Measurements from ENCODE around the gene DUSP22.

Gene DUSP22

GRCh38 chr6:353642-354614, 61.6 kb downstream of the DUSP22 start:
- DNase-seq = no peak

DNA sequence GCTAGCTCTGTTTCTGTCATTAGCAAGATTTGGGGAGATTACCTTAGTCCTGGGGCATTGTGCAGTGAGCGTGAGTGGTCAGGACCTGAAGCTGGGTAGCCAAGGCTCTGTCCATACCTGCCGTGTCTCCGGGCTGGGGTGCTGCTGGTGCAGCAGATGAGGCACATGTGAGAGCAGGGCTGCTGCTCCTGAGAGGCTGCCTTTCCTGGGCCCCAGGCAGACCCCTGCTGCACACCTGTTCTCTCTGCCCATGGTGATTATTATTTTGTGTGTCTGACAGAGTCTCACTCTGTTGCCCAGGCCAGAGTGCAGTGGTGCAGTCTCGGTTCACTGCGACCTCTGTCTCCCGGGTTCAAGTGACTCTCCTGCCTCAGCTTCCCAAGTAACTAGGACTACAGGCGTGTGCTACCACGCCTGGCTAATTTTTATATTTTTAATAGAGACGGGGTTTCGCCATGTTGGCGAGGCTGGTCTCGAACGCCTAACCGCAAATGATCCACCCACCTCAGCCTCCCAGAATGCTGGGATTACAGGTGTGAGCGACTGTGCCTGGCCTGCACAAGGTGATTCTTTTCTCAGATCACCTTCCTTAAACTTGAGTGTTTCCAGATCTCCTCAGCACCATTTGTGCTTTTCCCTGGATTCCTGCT, 62.5 kb downstream of the DUSP22 start:
- no peak for DNase-seq

DNA sequence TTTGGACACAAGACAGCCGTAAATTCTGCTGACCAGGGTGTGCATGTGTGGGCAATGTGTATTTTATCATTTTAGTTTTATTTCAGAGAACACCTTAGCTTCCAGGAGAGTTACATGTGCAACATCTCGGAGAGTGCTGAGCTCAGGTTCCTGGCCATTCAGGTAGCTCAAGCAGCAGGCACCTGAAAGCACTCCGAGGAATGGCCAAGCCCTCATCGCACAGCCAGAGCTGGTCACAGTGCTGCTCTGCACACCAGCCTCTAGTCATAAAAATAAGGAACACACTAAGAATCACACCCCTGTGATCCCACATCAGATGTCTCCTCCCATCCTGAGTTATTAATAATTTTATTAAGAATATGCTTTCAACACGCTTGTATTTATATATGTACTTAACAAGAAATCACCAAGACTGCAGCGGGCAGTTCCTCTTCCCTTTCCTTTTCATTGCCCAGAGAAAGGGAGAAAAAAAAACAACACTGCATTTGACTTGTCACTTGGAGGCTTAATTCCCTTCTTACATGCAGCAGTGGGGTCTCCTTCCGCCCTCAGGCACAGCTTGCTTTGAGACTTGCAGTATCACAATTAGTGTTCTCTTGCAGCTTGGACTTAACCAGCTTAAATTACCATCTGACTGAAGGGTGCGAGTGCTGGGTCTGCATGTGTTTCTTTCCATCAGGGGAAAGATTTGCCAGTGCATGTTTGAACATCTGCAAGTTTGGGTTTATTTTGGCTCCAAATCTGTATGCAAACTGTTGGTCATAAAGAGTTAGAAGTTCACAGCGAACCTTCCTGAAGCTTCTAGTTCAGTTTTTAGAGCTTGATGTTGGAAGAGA, 63.3 kb downstream of the DUSP22 start:
- no peak for DNase-seq

DNA sequence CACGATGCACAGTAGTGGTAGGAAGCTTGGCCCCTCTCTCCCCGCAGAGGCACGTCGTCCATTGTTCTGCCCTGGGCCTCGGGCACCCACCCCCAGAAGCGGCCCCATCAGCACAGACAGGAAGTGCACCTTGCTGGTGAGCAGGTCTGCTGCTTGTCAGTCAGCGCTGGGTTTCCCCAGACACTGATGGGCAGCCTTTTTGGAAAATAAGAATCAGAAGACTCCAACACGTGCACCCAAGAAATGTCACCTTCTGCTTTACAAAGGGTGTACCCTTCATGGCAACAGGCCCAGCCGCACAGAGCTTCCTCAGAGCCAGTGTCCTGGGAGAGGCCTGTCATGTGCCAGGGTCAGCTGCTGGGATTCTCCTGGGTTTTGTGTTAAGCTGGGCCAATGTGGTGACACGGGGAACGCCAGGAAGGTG, 64.6 kb downstream of the DUSP22 start:
- DNase-seq = no peak

DNA sequence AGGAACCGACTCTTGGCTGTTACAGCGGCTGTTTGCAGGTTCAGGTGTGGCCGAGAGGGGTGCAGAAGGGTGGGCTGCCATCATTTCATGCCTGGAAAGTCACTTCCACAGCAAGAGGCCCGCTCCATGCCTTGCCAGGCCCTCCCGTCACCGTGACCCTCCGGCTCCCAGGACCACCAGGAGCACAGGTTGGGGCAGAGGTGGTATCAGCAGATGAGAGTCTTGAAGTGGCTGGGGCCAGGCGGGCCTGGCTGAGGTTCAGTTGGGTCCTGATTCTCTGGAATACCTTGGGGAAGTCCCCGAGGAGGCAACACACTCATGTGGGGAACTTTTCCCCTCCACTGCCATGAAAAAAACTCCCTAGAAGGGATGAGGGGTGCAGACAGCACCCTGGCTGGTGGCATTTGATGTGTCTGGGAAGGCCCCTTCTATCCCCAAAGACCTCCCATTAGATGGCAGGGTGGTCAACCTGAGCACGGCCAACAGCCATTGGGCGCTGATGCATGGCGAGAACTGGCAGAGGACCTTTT, 65.0 kb downstream of the DUSP22 start:
- no peak for DNase-seq

DNA sequence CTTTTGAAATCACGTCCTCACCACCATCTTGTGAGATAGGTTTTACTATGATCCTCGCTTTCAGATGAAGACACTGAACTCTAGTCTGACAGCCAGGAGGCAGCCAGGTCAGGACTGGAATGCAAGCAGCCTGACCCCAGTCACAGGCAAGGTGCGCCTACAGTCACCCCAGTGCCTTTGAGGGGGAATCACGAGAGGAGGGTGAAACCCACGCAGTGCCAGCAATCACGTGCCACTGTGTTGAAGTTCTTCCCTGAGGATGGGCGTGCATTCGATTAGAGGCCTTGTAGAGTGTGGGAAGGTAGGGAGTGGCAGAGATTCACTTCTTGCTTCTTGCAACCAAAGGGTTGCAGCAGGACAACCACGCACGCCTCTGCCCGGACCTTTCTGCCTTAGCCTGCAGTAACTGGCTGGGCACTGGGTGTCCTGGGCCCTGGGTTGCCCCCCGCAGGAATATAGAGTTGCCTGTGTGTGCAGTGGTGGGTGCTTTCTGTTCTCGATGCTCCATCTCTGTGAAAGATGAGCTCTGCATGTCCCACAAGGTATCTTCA, 65.6 kb downstream of the DUSP22 start:
- DNase-seq = no peak

DNA sequence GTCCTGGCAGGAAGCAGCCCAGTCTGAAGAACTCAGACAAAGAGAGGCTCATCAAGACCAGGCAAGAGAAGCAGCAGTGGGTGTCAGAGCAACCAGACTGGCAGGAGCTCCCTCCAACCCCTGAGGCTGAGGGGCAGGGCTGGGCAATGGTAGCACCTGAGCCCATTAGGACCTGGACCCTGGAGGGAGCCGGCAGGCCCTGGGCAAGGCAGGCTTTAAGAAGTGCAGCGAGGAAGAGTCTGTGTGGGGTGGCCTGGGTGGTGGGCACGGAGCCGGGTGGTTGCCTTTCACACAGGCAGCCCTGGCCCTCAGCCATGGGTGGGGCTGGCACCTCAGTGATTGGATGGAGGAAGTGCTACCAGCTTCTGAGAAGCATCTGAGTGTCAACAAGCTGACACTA, 66.1 kb downstream of the DUSP22 start:
- DNase-seq = no peak

DNA sequence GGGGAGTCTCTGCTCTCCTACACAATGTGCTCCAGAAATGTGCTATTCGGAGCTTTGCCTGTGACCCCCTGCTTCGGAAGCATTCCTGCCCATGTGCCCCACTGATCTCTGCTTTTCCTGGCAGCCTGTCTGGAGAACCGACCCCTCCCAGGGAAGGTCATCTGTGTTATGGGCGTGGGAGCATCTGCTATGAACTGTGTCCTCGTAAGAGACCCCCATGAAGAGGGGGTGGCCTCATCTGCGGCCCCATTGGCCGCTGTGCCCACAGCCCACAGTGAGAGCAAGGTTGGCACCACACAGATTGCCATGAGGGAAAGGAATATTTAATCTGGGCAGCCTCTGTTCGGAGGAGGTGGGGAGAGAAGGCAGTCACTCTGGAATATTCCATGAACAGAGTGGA, 66.6 kb downstream of the DUSP22 start:
- no peak for DNase-seq

DNA sequence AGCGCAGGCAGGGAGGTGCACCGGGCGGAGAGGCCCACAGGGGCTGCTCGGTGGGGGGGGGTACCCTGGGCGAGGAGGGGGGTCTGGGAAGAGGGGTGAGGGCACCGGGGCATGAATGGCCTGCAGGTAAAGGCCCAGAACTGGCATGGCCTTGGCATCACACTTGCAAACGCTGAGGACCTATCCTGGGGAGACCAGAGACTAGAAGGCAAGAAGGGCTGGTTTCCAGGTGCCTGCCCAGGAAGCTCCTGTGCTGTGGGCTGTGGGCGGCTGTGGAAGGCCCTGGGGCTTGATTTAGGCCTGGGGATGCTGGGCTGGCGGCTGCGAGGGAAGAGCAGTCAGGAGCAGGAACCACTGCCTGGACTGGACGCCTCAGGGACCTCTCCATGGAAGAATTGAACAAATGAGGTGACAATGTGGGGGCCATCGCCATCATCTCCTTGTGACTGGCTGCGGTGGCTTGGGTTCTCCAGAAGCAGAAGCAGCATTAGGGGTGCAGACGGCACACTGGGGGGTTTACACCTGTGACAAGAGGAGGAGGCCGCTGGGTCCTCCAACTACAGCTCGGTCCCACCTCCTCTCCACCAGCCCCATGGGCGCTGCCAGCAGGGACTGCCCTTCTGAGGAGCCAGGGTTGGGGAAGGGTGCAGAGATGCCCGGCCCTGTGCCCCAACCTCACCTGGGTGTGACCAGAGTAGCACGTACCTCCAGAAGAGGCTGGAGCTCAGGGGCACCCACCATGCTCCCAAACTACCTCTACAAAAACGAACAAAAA, 67.2 kb downstream of the DUSP22 start:
- no peak for DNase-seq

GRCh38 chr6:360349-360748, 68.1 kb downstream of the DUSP22 start:
- no peak for DNase-seq

DNA sequence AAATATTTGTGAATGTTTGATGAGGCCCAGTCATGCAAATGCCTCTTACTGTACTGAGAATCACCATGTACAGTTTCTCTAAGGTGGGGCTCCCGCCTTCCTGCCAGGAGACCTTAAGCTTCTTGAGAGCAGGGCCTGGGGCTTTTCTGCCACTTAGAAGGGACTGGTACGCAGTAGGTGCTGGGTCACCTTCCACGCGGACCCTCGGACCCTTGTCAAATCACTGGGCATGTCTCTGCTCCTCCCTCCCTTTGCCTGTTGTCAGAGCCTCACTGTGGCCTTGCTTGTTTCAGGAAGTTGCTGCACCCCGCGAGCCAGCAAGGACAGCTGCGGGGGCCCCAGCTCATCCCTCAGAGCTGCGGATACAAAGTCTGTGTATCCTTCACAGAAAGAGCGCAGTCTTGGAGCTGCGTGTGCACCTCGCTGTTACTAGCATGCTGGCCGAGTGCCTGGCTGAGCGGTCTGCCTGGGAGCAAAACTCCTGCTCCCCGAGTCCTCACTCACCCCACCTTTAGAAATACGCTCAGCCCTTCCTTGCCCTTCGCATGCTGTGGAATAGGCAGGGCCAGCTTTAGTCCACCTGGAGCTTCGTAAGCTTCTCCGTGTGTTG, 68.6 kb downstream of the DUSP22 start:
- DNase-seq = no peak

DNA sequence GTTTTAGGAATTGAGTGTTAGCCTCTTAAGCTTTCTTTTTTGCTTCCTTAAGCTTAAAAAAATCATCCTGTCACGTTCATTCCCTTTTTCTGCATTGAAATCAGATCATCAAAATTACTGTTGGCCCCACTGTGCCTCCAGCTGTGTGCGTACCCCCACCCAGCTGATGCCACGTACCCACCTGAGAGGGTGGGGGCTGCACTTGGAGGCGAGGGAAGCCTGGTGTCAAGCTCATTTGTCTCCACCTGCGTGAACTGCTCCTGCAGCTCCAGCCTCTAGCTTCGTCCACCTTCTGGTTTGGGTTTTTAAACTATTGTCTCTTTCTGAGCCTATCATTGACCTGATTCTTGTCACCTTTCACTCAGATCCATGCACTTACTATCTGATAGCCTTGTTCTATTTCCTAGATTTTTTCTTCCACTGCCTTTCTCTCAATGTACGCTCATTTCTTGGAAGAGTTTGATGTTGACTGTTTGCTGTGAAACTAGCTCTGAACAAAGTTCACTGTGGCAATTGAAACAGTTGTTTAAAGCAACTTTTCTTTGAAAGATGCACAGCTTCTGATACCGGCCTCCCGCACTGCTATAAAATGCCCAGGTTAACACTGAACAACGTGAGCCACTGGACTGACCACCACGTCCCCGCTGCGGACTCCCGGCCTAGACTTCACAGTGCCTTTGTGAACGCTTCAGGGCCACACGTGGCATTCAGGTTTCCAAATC, 69.3 kb downstream of the DUSP22 start:
- DNase-seq = no peak

DNA sequence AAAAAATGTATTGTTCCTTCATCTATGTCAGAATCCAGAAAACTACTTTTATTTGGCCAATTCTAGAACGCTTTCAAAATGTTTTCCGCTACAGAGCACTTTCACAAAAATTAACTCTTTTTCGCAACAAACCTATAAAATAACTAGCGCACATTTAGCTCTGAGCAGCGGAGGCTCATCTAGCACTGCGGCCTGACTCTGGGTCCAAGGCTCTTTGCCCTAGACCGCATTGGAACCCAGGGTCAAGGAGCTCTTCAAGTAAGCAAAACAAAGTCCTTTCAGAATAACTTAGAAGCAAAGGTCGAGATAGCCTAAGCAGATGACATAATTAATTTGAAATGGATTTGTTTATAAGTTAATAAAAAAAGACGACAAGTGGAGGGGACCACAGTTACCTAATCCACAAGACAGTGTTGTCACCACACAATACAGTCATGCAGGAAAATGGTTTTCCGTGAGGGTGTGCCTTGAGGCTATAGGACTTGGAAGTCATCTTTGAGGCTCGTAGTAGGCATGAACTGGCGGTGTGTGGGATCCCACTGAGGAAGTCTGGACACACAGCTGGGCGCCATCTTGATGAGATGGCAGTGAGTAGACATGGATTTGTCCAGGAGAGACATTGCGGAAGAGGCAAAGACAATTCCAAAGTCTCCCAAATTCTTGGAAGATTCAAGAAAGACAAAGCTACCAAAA, 70.1 kb downstream of the DUSP22 start:
- DNase-seq = no peak

DNA sequence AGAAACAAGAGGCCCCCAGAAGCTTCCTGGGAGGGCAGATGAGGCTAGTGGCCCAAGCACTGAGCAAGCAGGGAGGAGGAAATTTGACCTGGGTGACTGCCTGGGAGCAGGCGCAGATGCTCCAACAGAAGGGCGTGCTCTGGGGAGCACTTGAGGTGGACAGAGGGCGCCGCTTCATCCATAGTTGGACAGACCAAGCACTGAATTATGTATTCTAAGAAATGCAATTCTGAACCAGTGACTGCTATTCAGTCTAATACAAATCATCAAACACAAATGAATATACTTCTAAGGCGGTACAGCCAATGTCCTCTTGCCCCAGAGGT, 70.6 kb downstream of the DUSP22 start:
- no peak for DNase-seq

DNA sequence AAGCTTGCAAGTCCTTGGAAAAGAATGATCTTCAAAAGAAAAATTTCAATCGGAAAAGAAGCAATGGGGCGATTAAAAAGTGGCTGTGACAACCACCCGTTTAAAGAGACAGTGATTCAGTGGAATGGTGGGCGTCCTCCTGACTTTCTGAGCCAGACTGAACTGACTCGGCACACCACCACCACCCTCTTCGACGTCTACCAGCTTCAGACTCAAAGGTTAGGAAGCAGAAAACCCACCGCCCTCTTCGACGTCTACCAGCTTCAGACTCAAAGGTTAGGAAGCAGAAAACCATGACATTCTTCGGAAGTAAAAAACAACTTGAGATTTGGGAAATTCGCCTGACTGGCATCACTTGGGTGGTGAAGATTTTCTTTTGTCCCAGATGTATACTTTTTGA, 71.0 kb downstream of the DUSP22 start:
- DNase-seq = no peak

DNA sequence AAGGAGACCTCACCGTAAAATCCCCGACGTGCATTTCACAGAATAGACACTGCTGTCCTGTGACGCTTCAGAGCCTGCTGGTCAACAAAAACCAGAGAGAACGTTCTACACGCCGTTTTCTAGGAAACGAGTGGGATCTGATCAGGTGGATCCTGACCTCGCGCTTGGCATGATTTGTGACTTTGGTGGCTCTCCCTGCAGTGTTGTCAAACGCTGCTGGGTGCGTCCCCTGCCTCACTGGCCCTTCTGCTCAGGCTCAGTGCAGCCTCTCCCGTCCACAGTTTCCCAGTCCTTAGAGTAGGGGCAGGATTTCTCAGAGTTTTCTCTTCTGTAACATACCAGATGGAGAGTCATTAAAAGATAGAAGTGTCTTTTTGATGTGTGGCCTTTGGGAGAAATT, 71.6 kb downstream of the DUSP22 start:
- no peak for DNase-seq

- DNase-seq = no peak
Measured at GRCh38 chr6:364609-365540, 72.6 kb downstream of the DUSP22 start.

DNA sequence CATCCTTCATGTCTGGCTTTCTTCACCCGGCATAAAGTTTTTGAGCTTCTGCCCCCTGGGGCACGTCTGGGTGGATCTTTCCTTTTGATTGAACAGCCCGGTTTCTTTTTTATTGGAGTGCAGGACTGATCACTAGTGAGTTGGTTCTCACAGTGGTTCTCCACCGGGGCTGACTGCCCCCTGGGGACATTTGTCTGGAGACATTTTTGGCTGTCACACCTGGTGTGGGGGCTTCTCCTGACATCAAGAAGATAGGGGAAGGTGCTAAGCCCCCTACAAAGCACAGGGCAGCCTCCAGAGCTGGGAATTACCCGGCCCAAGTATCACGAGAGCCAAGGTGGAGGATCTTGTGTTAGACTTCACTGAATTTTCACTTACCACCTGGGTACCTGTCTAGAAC, 73.5 kb downstream of the DUSP22 start:
- no peak for DNase-seq
